Esophagus muscularis mucosa (tissue), 4 donors: ENCODE results near the gene ETV1. TPM values are rescaled to one million over a fixed set of nuclear protein-coding genes. Genes with fewer than 3 reads are reported as not detected.

Experiments
- DNase-seq: peaks from one replicate; pipeline ENCODE4 v3.0.0-alpha.2; 2017; ENCODE audit errors: extremely low spot score
- H3K27ac ChIP-seq, 4 donors: fragments of 200-600 bp; sonication (generic); replicated peaks in 1 of 4; 1 replicate in 3 of 4; 2 replicates in 1 of 4; pipeline ENCODE4 v1.5.1; 2016 to 2019; ENCODE audit warnings: mild to moderate bottlenecking in 1 of 4
- H3K27me3 ChIP-seq, 4 donors: fragments of 200-600 bp; sonication (generic); one replicate each; pipeline versions ENCODE4 v1.5.1 to v1.6.0; 2016 to 2019
- H3K36me3 ChIP-seq, 4 donors: fragments of 200-600 bp; sonication (generic); one replicate each; pipeline ENCODE4 v1.5.1; 2016 to 2019
- H3K4me1 ChIP-seq, 4 donors: fragments of 200-600 bp; sonication (generic); one replicate each; pipeline ENCODE4 v1.5.1; 2016 to 2019
- H3K4me3 ChIP-seq, 4 donors: fragments of 200-600 bp; sonication (generic); 1 replicate in 2 of 4; 2 replicates in 2 of 4; pipeline ENCODE4 v1.5.1; 2016 to 2019; ENCODE audit warnings: mild to moderate bottlenecking in 4 of 4, moderate library complexity in 1 of 4
- H3K9me3 ChIP-seq, 4 donors: fragments of 200-600 bp; sonication (generic); 1 replicate in 3 of 4; 2 replicates in 1 of 4; pipeline ENCODE4 v1.5.1; 2016 to 2019
- EP300 ChIP-seq: sonication (generic); formaldehyde crosslinking; IDR thresholded peaks from one replicate; pipeline ENCODE4 v1.6.1; 2017; ENCODE audit warnings: antibody characterized with exemption
- POLR2A ChIP-seq: fragments of 450-650 bp; IDR thresholded peaks from one replicate; pipeline ENCODE4 v1.6.1; 2017; ENCODE audit warnings: antibody characterized with exemption, moderate library complexity, mild to moderate bottlenecking, low read depth
- POLR2AphosphoS5 ChIP-seq, 2 donors: sonication (generic); formaldehyde crosslinking; IDR thresholded peaks; one replicate each; pipeline ENCODE4 v1.6.1; 2017; ENCODE audit warnings: antibody characterized with exemption in 2 of 2
- WGBS: methylation state at CpG from one replicate; pipeline ENCODE4 v1.1.5; 2018; 5-methylcytosine and 5-hydroxymethylcytosine counted together
- intact Hi-C: fragments of 100-400 bp; cut with DNase I; formaldehyde crosslinking; loops from one replicate; pipeline ENCODE4 v1.15.1; 2023
- total RNA-seq, 4 donors: library from RNA; depleted of rRNA; stranded (reverse); fragments of >200 nt; gene quantifications; one replicate each; pipeline versions ENCODE4 v1.1.0 to v1.2.1, GENCODE V29; 2016
- TF ChIP-seq, protein P1 (sequence below), 3 experiments: fragments of 200-600 bp in 2 of 3; fragments of 450-650 bp in 1 of 3; sonication (generic) in 2 of 3; IDR thresholded peaks; one replicate each; pipeline ENCODE4 v1.5.1; 2017 to 2019; ENCODE audit warnings: antibody characterized with exemption in 3 of 3, mild to moderate bottlenecking in 2 of 3, moderate library complexity in 1 of 3

The ETV1 gene
- total RNA-seq, 4 donors from 2014 or later: 7.1 to 16.5 (median 14.1) TPM

DNA sequence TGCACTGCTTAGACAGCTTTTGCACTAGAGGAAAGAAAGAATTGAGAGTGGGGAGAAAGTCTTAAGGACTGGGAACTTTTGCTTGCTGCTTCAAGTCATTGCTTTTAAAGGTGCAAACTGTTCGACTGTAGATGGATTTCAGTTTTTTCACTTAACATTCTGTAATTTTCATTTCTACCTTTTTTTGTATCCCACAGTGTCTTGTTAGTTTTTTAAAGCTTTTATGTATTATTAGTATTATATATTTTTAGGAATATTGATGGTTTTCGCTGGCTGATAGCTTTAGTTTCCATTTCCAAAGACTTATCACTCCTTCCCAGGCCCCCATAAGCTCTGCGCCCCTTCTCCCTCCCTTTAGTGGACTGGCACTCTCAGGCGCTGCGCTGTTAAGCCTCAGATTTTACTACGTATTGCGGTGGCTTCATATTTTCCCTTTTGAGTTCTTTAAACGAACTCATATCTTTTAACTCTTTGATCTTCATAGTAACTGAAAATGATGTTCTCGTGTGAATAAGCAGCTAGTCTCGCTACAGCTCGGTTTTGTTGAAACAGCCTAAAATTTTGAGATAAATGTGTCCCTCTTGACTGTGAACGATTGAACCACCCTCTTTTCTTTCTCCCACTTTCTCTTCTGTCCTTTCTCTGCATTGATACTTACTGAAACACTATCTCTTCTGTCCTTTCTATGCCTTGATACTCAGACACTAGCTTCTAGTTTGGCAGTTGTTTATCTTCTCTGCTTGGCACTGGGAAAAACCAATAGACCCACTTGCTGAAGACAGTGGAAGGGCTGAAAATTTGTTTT is 2.5 kb upstream of the ETV1 start:
- DNase-seq: no peak
- peak overlapping the region; percentile 76 to 90 (median 83) for H3K27ac ChIP-seq
- H3K4me1 ChIP-seq: peaks cover 6 to 19% (median 17%) of the 10 kb centered on the region in 4 donors
- intact Hi-C loops: no loop called here
- H3K27me3 ChIP-seq: no peaks in the 10 kb centered on the region
- H3K36me3 ChIP-seq: no peaks in the 10 kb centered on the region
- TF ChIP-seq POLR2A: no peak
- no peak for TF ChIP-seq EP300
- TF ChIP-seq, protein P1, sequence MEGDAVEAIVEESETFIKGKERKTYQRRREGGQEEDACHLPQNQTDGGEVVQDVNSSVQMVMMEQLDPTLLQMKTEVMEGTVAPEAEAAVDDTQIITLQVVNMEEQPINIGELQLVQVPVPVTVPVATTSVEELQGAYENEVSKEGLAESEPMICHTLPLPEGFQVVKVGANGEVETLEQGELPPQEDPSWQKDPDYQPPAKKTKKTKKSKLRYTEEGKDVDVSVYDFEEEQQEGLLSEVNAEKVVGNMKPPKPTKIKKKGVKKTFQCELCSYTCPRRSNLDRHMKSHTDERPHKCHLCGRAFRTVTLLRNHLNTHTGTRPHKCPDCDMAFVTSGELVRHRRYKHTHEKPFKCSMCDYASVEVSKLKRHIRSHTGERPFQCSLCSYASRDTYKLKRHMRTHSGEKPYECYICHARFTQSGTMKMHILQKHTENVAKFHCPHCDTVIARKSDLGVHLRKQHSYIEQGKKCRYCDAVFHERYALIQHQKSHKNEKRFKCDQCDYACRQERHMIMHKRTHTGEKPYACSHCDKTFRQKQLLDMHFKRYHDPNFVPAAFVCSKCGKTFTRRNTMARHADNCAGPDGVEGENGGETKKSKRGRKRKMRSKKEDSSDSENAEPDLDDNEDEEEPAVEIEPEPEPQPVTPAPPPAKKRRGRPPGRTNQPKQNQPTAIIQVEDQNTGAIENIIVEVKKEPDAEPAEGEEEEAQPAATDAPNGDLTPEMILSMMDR (IDR thresholded peaks at IDR 0.05): no peak
- TF ChIP-seq POLR2AphosphoS5 (IDR thresholded peaks at IDR 0.05): no peak
- WGBS: 66% methylated on average over 12 of the region's 12 CpGs
- peak overlapping the region; percentile 68 to 79 (median 74) for H3K4me3 ChIP-seq
- no peaks in the 10 kb centered on the region for H3K9me3 ChIP-seq

DNA sequence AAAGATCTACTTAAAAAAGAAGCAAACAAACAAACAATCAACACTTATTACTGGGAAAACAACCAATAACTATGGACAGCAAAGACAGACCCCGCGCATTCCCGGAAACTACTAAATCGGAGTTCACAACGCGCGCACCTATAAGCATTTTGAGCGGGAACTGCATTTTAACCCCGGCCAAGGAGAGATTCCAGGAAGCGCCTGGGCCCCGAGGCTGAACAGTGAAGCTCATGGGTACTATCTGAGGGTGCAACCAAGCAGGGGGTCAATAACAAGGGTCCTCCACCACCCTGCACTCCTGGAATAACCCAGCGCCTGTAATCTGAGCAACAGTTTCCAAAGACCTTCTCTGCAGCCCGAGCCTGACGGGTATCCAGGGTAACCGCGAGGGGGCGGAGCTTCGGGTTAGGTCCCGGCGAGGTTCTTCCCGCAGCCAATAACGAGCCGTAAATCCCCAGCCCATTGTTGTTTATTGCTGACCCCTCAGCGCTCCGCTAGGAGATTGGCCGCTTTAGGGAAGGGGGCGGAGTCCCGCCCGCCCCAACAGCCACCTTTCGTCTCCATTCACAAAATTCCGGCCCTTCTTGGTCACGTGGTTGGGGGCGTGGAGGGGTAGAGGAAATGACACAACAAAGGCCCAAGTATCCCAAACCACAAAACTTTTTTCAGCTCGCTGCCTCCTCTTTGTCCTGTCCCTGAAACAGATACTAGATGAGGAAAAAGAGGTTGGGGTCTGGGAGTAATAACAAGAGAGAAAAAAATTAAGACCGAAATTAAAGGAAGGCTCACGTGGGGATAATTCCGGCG is 1.7 kb upstream of the ETV1 start:
- DNase-seq: peak; percentile 99
- Histone ChIP-seq H3K27ac (peak overlapping the region; percentile 76 to 90 (median 83)), H3K27me3 (no peaks in the 10 kb centered on the region), H3K4me3 (peak overlapping the region; percentile 68 to 79 (median 74)), H3K36me3 (no peaks in the 10 kb centered on the region), H3K4me1 (peaks cover 6 to 19% (median 17%) of the 10 kb centered on the region in 4 donors), H3K9me3 (no peaks in the 10 kb centered on the region)
- TF ChIP-seq POLR2AphosphoS5 (IDR thresholded peaks at IDR 0.05) (peak; percentile 77 to 79), POLR2A (no peak), EP300 (peak; percentile 21)
- TF ChIP-seq, protein P1 (IDR thresholded peaks at IDR 0.05): peak in 2 of 3 experiments; percentile 19 to 20
- intact Hi-C loops: no loop called here
- WGBS: under 1% methylated on average over 25 of the region's 38 CpGs

DNA sequence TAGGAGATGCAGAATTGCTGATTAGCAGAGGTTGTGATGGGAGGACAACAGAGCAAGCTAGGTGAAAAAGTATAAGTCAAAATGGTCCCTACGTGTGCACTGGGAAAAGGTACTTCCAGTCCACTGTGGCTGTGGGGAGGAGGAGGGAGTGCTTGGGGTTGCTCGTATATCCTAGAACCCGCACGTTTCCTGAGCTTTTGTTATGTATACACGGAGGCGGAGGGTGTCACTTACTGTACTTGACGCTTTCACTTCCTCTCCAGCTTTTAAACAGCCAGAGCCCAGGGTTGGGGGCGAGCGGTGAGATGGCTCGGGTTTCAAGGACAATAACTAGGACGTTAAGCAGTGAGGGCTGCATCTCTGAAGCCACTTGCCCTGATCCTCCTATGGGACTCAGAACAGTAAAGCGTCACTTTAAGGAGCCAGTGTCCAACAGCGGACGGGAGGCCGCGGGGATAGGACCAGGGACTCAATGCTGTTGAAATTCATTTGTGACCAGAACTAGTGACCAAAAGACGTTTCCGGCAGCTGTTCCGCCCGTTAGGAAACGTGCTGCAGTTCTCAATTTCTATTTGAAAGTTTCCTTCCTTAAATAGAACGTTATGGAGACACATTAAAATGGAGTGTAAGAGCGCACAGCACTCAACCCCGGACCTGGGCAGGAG is 985 bp upstream of the ETV1 start:
- peak; percentile 94 for DNase-seq
- Histone ChIP-seq H3K36me3 (no peaks in the 10 kb centered on the region), H3K27me3 (no peaks in the 10 kb centered on the region), H3K4me3 (peak overlapping the region; percentile 68 to 79 (median 74)), H3K27ac (peak overlapping the region; percentile 76 to 90 (median 83)), H3K4me1 (peaks cover 6 to 19% (median 17%) of the 10 kb centered on the region in 4 donors), H3K9me3 (no peaks in the 10 kb centered on the region)
- intact Hi-C loops: no loop called here
- peak in 1 of 2 donors; percentile 14 for TF ChIP-seq POLR2AphosphoS5 (IDR thresholded peaks at IDR 0.05)
- TF ChIP-seq, protein P1 (IDR thresholded peaks at IDR 0.05): no peak
- peak; percentile 46 for TF ChIP-seq EP300
- no peak for TF ChIP-seq POLR2A
- 0% methylated on average over 23 of the region's 24 CpGs for WGBS

DNA sequence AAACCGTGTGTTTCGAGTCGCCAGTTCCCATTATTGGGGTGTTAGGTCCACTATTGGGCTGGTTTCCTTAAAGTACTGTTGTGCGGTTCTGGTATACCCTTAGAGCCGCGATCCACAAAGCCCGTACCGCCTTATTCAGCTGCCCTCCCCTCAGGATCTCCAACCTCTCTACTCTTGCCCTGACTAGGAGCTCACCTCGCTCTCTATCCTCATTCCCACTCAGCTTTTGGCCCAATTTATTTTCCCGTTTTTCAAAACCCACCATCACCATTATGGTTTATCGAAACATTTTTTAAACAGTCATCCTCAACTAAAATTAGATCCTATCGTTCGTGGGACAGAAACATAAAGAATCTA is 461 bp upstream of the ETV1 start:
- Histone ChIP-seq H3K27me3 (no peaks in the 10 kb centered on the region), H3K36me3 (no peaks in the 10 kb centered on the region), H3K27ac (peak overlapping the region; percentile 76 to 90 (median 83)), H3K9me3 (no peaks in the 10 kb centered on the region), H3K4me1 (peaks cover 6 to 19% (median 17%) of the 10 kb centered on the region in 4 donors), H3K4me3 (peak overlapping the region; percentile 68 to 79 (median 74))
- under 1% methylated on average over 13 of the region's 13 CpGs for WGBS
- no peak for TF ChIP-seq POLR2A
- TF ChIP-seq, protein P1 (IDR thresholded peaks at IDR 0.05): no peak
- no peak for TF ChIP-seq EP300
- intact Hi-C loops: no loop called here
- no peak for DNase-seq
